ENCODE results near the gene SOBP. TPM values are rescaled to one million over a fixed set of nuclear protein-coding genes. Genes with fewer than 3 reads are reported as not detected.

Gene SOBP
- total RNA-seq, 1 donor from 2014 or later: 24.0 TPM

- peaks cover 73% of the 10 kb centered on the region for H3K4me1 Mint-ChIP-seq
- peak overlapping the region; percentile 98 for H3K27ac Mint-ChIP-seq (ENCODE audit: unreplicated experiment)
- no peak overlapping the region for H3K4me3 Mint-ChIP-seq
These were observed 175.5 kb downstream of the SOBP start for GRCh38 chr6:107665382-107665781.

GRCh38 chr6:107666084-107666980 lies 176.4 kb downstream of the SOBP start:
- Mint-ChIP-seq H3K4me1 (peaks cover 73% of the 10 kb centered on the region), H3K4me3 (peak overlapping the region; percentile 45), H3K27ac (ENCODE audit: unreplicated experiment) (peak overlapping the region; percentile 98), H3K9me3 (no peaks in the 10 kb centered on the region), H3K27me3 (ENCODE audit: low read depth) (no peaks in the 10 kb centered on the region), H3K36me3 (ENCODE audit: low read depth) (peaks cover 2% of the 10 kb centered on the region)
- no peak for TF ChIP-seq CTCF (conservative IDR thresholded peaks at IDR 0.05)
- no peak for DNase-seq (ENCODE audit: low read depth, low spot score)

More at GRCh38 chr6:107665382-107665781, 175.5 kb downstream of the SOBP start:
- no peak for DNase-seq (ENCODE audit: low read depth, low spot score)
- Mint-ChIP-seq H3K36me3 (ENCODE audit: low read depth) (peaks cover 3% of the 10 kb centered on the region), H3K9me3 (no peaks in the 10 kb centered on the region), H3K27me3 (ENCODE audit: low read depth) (no peaks in the 10 kb centered on the region)
- no peak for TF ChIP-seq CTCF (conservative IDR thresholded peaks at IDR 0.05)

GRCh38 chr6:107666981-107667601 lies 177.2 kb downstream of the SOBP start:
- peak overlapping the region; percentile 45 for H3K4me3 Mint-ChIP-seq
- H3K27ac Mint-ChIP-seq (ENCODE audit: unreplicated experiment): peak overlapping the region; percentile 98
- no peaks in the 10 kb centered on the region for H3K9me3 Mint-ChIP-seq
- no peak for DNase-seq (ENCODE audit: low read depth, low spot score)
- H3K27me3 Mint-ChIP-seq (ENCODE audit: low read depth): no peaks in the 10 kb centered on the region
- TF ChIP-seq CTCF (conservative IDR thresholded peaks at IDR 0.05): no peak
- peaks cover 2% of the 10 kb centered on the region for H3K36me3 Mint-ChIP-seq (ENCODE audit: low read depth)
- H3K4me1 Mint-ChIP-seq: peaks cover 76% of the 10 kb centered on the region

- Mint-ChIP-seq H3K27me3 (ENCODE audit: low read depth) (no peaks in the 10 kb centered on the region), H3K27ac (ENCODE audit: unreplicated experiment) (no peak overlapping the region), H3K36me3 (ENCODE audit: low read depth) (peaks cover 2% of the 10 kb centered on the region), H3K9me3 (no peaks in the 10 kb centered on the region), H3K4me1 (peaks cover 73% of the 10 kb centered on the region), H3K4me3 (no peak overlapping the region)
- no peak for TF ChIP-seq CTCF (conservative IDR thresholded peaks at IDR 0.05)
- DNase-seq (ENCODE audit: low read depth, low spot score): no peak
These were observed 177.9 kb downstream of the SOBP start for GRCh38 chr6:107667790-107668189.

GRCh38 chr6:107668743-107669474 lies 179.0 kb downstream of the SOBP start:
- no peak overlapping the region for H3K4me3 Mint-ChIP-seq
- peaks cover 2% of the 10 kb centered on the region for H3K36me3 Mint-ChIP-seq (ENCODE audit: low read depth)
- H3K27me3 Mint-ChIP-seq (ENCODE audit: low read depth): no peaks in the 10 kb centered on the region
- H3K4me1 Mint-ChIP-seq: peaks cover 70% of the 10 kb centered on the region
- TF ChIP-seq CTCF (conservative IDR thresholded peaks at IDR 0.05): no peak
- H3K9me3 Mint-ChIP-seq: no peaks in the 10 kb centered on the region
- no peak for DNase-seq (ENCODE audit: low read depth, low spot score)
- peak overlapping the region; percentile 90 for H3K27ac Mint-ChIP-seq (ENCODE audit: unreplicated experiment)
